ENCODE results near the gene GPR4.

GPR4 gene

DNA sequence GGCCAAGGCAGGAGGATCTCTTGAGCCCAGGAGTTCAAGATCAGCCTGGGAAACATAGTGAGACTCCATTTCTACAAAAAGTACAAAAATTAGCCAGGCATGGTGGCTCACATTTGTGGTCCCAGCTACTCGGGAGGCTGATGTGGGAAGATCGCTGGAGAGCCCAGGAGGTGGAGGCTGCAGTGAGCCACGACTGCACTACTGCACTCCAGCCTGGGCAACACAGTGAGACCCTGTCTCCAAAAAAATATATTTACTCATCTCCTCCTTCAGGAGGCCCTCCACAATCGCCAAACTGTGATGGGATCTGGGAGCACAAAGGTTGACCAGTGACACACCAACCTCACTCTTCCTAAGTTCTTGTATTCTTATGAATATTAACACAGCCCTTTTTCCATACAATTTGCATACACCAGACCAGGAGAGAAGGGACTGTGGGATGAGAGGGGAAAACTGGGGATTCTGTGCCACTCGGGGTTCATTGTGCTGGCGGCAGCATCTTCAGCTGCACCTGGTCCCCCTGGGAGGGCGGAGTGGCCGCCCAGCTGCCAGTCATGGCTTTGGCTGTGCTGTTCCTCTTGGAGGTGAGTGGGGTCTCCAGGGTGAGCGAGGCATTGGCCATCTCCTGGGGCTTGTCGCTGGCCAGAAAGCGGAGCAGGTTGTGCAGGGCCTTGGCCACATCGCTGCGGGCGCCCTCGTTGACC is 11.6 kb downstream of the GPR4 start:
- DNase-seq (ENCODE audit: low read depth in 2 of 2) = no peak

DNA sequence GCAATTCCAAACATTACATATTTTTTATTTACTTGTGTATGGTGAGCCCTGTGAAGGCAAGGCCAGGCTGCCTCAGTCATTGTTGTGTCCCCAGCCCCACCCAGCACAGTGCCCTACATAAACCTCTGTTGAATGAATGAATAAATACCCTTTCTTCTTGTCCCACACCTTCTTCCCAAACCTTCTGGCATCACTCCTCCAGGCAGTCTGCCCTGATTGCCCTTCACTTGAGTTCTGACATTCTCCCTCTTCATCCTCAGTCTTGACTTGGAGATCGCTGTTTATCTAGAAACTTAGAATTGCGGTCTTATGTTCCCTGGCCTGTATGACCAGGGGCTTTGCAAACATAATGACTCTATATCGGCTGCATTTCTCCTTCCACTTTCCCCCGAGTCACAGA is 12.2 kb downstream of the GPR4 start:
- no peak for DNase-seq (ENCODE audit: low read depth in 2 of 2)

DNA sequence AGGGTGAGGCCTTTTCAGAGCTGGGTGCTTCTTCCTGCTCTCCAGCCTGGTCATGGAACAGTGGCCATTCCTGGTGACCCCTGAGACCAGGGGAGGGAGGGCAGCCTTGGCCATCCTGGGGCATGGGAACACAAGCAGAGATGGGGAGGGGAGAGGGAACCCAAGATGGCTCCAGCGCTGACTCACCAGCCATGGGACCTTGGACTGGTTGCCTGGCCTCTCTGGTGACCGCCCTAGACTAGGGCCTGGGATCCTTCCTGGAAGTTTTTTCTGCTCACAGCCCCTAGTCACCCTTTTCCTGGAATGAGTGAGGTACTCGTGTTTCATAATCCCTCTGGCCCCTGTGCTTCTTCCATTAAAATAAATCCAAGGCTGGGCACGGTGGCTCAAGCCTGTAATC is 14.1 kb downstream of the GPR4 start:
- DNase-seq (ENCODE audit: low read depth in 2 of 2) = no peak

DNA sequence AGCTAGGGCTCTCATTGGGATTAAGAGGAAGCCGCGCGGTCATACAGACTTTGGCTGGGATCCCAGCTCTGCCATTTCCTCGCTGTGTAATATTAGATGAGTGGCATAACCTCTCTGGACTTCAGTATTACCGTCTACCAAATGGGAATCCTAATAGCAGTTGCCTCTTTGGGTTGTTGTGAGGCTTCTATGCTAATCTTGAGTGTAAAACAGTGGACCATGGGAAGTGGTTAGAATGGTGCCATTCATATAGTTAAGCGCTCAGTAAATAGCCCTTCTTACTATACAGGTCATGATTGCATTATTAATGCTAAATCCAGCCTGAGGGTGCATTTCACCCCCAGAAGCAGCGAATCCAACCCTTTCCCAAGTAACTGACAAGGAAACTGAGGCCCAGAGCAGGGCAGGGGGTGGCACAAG is 16.8 kb downstream of the GPR4 start:
- no peak for DNase-seq (ENCODE audit: low read depth in 2 of 2)

DNA sequence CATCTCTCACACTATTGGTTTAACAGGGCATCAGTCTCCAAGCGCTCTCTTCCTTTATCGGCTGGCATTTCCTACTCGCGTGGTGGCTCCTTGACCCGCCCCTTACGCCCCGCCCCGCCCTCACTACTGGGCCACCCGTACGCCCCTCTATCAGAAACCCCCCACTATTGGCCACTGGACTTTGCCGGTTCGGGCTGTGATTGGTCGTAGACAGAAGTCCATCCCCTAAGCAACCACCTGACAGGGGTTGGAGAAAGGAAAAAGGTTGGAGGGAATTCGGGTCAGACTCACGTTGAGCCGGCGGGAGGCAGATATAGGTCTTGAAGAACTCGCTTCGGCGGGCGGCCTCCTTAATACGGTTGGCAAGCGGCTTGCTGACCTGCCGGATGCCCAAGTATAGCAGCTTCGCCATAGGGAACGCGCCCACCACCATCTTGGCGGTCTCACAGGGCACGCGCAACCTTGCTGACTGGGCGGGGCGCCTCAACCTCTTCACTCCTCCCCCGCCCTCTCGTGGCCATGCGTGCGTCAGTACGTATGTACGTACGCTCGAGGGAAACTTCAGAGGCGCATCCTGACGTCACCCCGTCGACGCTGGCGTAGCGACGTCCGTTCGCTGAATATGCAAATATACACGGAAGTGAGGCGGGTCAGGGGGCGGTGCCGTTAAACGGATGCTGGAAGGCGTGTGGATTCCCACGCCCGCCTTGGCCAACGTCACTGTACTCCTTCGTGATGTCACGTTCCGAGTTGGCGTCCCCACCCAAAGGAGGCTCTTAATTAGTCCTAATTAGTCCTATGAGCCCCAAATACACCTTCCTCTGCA is 17.5 kb downstream of the GPR4 start, which contains the start of gene OPA3:
Gene OPA3 (minus strand): TSS at position 471 of the 826 bp plus-strand sequence. CDS start 38 bp downstream, at position 433.
- DNase-seq (ENCODE audit: low read depth in 2 of 2) = peak; percentile 97 to 100

DNA sequence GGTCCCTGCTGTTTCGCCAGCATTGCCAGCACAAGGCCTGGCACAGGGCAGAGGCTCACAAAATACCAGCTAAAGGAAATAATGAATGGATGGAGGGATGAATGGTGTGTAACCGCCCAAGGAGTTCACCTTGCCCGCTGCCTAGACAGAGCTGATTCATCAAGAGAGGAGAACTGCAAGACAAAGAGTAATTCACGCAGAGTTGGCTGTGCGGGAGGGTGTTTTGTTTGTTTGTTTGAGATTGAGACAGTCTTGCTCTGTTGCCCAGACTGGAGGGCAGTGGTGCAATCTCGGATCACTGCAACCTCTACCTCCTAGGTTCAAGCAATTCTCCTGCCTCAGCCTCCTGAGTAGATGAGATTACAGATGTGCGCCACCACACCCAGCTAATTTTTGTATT is 20.4 kb downstream of the GPR4 start:
- no peak for DNase-seq (ENCODE audit: low read depth in 2 of 2)

DNA sequence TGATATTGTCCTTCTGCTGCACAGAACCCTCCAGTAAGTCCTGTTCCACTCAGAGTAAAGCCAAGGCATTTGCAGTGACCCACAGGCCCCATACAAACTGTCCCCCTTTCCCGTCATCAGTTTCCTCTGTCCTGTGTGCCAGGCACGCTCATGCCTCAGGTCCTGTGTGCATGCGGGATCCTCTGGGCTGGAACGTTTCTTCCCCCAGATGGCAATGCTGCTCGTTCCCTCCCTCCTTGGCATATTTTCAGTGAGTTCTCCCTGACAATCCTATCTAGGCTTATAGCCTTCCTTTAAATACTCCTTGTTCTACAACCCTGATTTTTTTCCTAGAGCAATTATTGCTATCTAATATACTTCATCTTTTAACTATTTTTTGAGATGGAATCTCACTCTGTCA is 23.2 kb downstream of the GPR4 start:
- no peak for DNase-seq (ENCODE audit: low read depth in 2 of 2)

DNA sequence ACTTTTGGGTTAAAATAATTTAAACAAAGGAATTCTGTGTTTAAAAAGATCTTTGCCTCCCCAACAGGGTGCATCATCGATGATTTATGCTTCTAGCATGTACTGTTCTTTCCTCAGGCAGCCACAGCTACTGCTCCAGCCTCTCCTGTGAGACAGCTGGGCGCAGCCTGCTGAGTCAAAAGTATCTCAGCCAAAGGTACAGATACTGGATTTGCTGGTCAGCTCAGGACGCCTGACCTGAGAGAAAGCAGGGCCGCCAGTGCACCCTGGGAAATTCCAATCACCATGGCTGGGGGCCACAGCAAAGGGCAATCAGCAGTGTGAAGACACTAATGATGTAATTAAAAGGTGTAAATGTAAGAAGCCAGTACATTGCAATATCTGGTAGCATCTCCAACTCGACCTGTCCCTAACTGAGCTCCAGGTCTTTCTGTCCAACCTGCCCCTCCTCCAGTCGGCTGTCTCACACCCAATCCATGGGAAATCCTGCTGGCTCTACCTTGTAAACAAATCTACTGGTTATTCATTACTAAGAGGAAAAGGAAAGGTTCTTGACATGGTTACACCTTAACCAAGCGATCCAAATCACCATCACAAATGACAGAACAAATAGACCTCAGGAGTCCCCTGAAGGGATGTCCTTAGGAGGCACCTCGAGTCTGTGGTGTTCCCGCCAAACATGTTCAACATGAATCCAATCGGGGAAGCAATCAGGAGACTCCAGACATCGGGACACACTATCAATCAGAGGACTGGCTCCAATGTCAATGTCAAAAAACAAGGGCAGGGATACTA is 24.7 kb downstream of the GPR4 start:
- no peak for DNase-seq (ENCODE audit: low read depth in 2 of 2)

DNA sequence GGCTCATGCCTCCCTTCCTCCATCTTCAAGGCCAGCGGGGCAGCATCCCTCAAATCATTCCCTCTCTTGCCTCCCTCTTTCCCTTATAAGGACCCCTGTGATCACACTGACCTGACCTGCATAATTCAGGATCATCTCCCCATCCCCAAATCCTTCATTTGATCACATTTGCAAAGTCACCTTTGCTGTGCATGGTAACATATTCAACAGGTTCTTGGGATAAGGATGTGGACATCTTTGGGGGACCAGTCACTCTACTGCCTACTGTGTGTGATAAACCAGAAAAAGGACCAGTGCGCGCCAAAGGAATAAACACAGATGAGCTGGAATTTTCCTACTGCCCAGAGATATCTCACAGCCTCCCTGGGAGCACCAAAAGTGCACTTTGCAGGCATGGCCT is 25.3 kb downstream of the GPR4 start:
- DNase-seq (ENCODE audit: low read depth in 2 of 2) = no peak

DNA sequence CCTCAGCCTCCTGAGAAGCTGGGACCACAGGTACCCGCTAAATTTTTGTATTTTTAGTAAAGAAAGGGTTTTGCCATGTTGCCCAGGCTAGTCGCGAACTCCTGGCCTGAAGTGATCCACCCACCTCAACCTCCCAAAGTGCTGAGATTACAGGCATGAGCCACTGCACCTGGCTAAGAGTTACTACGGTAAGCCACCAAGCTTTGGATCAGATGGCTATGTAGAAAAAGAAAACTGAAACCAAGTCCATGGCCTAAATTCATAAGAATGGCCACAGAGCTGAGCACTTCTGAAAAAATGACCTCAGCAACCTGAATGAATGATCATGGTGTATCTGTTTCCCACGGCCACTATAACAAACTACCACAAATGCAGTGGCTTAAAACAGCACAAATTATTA is 26.8 kb downstream of the GPR4 start:
- DNase-seq (ENCODE audit: low read depth in 2 of 2) = no peak

DNA sequence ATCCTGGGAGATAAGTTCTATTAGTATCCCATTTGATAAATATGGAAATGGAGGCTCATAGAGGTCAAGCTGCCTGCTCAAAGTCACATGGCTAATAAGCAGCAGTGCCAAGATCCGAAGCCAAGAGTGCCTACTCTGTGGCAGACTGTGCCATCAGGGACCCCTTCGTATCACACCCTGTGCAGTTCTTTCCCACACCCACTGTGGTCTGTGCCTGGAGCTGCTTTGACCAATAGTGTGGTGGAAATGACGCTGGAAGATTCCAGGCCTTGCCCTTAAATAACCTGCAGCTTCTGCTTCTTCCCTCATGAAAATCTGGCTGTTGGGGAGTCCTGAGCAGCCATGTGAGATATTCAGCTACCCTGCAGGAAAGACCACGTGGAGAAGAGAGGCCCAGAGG is 27.5 kb downstream of the GPR4 start:
- no peak for DNase-seq (ENCODE audit: low read depth in 2 of 2)

DNA sequence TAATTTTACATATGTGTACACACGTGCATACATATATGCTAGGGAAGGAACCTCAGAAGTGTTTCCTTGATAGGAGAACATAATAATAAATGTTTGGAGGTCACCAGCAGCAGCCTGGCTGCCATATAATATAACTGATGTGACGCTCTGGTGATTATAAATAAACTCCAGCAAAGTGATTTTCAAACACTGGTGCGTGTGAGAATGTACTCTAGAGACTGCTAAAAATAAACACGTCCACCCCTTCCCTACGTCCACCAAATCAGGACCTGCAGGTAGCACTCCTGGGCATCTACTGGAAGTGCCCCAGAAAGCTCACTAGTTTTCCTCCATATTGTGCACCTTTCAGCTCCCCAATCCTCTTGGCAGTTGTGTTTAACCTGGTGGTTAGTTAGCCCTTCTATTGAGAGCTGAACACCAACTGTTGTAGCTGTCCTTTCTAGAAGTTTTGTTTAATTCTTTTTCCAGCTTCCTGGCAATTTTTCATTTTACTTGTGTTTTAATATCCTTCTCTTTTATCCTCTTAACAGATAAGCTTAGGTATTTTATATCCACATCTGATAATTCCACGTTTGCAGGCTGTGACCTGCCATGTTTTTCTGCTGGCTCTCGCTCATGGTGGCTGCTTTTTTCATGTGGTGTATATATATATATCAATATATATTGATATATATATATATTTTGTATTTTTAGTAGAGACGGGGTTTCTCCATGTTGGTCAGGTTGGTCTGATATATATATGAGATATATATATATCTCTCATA is 30.4 kb downstream of the GPR4 start:
- no peak for DNase-seq (ENCODE audit: low read depth in 2 of 2)

DNA sequence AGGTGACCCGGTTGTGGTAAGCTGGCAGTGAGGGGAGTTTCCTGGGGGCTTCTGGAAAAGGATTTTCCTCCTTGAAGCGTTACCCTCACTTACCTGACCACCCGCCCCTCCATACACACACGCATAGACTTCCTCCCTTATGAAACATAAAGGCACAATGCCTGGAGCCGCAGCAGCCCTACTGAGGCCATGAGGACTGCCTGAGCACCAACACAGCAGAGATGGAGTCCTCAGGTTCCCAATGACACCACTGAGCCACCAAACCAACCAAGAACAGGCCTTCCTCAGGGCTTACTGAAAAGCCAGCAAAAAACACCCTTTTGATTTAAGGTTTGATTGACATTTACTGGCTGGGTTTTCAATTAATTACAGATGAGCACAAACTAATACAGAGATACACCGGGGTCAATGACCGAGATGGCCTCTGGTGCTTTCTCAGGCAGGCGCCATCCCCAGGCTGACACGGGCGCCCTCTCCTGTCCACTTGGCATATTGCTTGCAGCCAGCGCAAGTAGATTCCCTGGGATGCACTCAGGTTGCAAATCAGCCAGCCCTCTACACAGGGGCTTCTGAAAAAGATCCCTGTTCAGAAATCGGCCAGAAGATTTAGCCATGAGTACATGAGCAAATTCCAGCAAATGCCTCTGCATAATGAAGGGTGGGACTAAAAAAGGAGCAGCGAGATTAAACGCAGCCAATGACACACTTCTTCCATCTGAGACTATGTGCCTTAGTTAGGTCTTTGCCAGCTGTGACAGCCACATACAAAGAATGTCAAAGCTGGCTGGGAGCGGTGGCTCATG is 32.2 kb downstream of the GPR4 start:
- peak; percentile 17 to 62 for DNase-seq (ENCODE audit: low read depth in 2 of 2)

DNA sequence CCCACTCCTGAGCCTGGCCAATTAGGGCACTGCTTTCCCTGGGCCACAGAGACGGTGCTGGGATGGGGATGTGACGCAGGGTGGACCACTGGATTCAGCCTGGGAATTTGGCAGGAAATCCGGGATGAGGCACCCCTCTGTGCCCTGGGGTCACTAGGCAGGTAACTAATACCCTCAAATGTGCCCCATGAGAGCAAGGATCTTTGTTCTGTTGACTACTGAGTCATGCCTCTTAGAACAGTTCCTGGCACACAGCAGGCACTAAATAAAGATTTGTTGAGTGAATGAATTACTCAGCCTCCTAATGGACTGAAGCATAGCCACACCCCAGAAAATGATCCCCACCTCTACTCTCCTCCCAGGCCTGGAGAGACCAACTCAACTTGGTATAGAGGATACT is 33.3 kb downstream of the GPR4 start:
- DNase-seq (ENCODE audit: low read depth in 2 of 2) = no peak

DNA sequence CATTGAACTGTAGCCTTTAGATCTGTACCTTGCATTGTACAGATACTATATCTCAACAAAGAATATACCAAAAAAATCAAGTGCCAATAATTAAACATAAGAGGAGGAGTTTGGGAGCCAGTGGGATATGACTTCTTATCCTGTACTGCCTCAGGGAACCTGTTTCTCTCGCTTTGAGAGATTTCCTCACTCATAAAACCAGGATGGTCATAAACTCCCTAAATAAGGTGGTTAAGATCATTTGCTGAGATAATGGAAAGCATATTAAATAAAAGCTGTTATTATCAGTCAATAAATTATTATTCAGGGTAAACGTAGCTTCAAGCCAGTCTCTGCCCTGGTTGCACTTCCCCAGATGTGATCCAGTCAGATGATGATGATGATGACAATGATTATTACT is 34.4 kb downstream of the GPR4 start:
- no peak for DNase-seq (ENCODE audit: low read depth in 2 of 2)

DNA sequence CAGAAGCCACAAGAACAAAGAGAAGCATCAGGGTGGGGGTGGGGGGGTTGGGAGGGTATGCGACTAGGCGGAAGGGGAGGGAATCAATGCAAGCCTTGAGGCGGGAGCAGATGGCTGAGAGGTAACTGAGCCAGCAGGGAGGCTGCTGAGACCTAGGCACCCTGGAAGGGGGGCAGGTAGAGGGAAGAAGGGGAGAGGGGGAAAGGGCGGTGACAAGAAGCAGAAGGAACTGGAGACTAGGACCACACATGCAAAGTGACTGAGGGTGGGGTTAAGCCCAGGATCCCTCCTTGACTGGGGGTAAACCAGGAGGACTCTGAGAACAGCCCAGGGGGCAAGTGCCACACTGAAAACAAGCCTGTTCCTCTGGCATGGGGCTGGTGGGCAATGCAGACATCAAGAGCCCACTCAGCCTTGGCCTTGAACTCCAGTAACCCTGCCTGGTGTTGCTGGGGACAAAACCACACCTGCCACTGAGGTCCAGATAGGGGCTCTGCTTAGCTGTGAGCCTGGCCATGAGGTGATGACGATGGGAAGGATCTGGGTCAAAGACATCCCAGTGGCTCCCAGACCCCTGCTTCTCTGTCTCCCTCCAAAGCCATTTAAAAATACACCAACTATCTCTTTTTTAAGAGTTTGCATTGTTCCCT is 37.8 kb downstream of the GPR4 start:
- no peak for DNase-seq (ENCODE audit: low read depth in 2 of 2)

DNA sequence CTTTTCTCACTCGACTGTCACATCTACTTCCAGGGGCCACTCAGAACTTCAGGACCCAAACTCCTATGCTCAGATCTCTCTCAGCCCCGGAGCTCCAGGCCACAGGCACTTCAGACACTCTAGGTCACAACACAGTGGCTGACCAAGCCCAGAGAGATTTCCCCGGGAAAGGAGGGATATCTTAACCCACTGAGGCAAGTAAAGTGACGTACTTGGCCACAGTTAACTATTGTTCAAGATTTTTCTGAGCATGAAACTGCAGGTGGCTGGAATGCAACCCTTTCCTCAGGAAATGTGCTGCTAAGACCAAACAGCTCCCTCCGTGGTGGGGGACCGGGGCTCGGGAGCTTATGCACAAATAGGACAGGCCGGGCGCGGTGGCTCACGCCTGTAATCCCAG is 41.3 kb downstream of the GPR4 start:
- DNase-seq (ENCODE audit: low read depth in 2 of 2) = no peak

DNA sequence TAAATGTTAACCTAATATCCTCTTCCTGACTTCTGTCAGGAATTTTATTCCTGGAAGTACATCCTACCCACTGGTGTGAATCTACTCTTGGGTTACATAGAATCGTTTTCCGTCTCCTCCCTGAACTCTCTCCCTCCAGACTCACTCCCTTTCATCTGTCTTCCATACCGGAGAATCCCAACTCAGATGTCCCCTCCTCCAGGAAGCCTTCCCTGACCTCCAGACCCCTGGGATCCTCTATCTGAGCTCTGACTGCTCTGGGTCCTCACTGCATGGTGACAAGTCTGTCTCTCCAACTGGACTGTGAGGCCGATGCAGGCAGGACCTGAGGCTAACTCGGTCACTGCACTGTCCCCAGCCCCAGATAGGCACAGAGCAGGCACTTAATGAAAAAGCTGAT is 42.0 kb downstream of the GPR4 start:
- DNase-seq (ENCODE audit: low read depth in 2 of 2) = no peak

DNA sequence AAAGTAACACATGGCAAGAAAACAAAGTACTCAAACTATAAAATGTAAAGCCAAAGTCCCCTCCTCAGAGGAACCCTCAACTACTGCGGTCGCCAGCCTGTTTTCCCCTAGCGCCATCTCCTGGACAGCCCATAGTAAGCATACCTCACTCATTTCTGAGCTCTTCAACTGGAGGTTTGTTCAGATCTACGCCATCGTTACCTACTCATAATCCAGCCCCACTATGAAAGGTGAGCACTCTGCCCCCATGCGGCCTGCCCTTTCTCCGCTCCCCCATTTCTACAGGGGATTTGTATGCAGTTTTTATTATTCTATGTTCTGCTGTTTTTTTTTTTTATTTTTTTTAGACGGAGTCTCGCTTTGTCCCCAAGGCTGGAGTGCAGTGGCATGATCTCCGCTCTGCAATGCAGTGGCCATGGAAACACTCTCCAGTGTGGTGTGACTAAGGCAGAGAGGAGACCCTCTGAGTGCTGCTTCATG is 43.6 kb downstream of the GPR4 start:
- DNase-seq (ENCODE audit: low read depth in 2 of 2) = peak; percentile 5 to 49

DNA sequence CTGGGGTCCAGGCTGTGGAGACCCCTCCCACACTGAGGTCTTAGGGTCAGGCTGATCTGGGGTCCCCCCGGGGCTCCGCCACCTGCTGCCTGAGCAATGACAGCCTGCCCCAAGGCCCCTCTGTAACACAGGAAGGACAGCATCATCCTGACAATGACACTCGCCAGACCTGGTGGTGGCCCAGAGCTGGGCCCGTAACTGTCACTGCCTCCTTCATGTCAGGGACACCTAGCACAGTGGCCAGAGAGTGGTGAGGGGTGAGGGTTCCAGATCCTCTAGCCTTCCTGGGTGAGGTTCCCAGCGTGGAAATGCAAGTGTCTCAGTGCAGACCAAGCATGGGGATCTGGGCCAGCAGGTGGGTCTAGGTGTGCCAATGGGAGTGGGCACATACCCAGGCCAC is 45.2 kb downstream of the GPR4 start:
- no peak for DNase-seq (ENCODE audit: low read depth in 2 of 2)

All from stimulated activated CD4-positive, alpha-beta T cell treated with anti-CD3 and anti-CD28 coated beads, Interleukin-12 subunit alpha, Interleukin-12 subunit beta, amount 100 ng/mL, for 24 hours (primary cell).